ENCODE measurements around the gene ALG1. TPM values are rescaled to one million over a fixed set of nuclear protein-coding genes. Genes with fewer than 3 reads are reported as not detected.
"Not testable (repeated sequence)": the region's sequence is repeated elsewhere in the genome, so short reads cannot be mapped to it uniquely, and the experiment has no call there.

ALG1 gene
- total and polyA plus RNA-seq, 2 of the 13 experiments (the other 11 are each of a cell fraction or from before 2014, with no cell fraction given): 43.3 to 75.6 TPM

GRCh38 chr16:5134739-5135452, 63.3 kb downstream of the ALG1 start (continued):
- TF ChIP-seq BCL6 (CRISPR knock-in tag; IDR thresholded peaks at IDR 0.05): peak; percentile 81
- 0 out of 4 replicates have a peak, but pooled peaks of 1 of the 2 experiments have one; percentile 67 for TF ChIP-seq KLF16 (CRISPR knock-in tag; IDR thresholded peaks at IDR 0.05)
- TF ChIP-seq CEBPG (CRISPR knock-in tag; IDR thresholded peaks at IDR 0.05): peak; percentile 99
- TF ChIP-seq ZFY (CRISPR knock-in tag; IDR thresholded peaks at IDR 0.05): peak; percentile 71
- 0 out of 2 replicates have a peak, but pooled peaks have one; percentile 83 for TF ChIP-seq PRMT3 (CRISPR knock-in tag; IDR thresholded peaks at IDR 0.05; ENCODE audit: borderline replicate concordance, low read depth)
- TF ChIP-seq ZNF788 (CRISPR knock-in tag; IDR thresholded peaks at IDR 0.05; ENCODE audit: borderline replicate concordance): peak; percentile 92; the same call in 1 of the 2 replicates
- peak; percentile 73; the same call in 1 of the 2 replicates for TF ChIP-seq SAP130 (CRISPR knock-in tag; IDR thresholded peaks at IDR 0.05; ENCODE audit: low read depth)
- peak; percentile 61; the same call in 1 of the 2 replicates for TF ChIP-seq KDM5B (CRISPR knock-in tag; IDR thresholded peaks at IDR 0.05; ENCODE audit: borderline replicate concordance)
- TF ChIP-seq PRDM15 (CRISPR knock-in tag; IDR thresholded peaks at IDR 0.05): peak; percentile 42; the same call in 1 of the 2 replicates
- peak; percentile 41; the same call in 1 of the 2 replicates for TF ChIP-seq ZNF747 (CRISPR knock-in tag; IDR thresholded peaks at IDR 0.05; ENCODE audit: borderline replicate concordance)
- TF ChIP-seq CBX1 (IDR thresholded peaks at IDR 0.05; ENCODE audit: low read depth): peak; percentile 52
- 0 out of 2 replicates have a peak, but pooled peaks have one; percentile 42 for TF ChIP-seq NFKBIZ (CRISPR knock-in tag; IDR thresholded peaks at IDR 0.05)
- TF ChIP-seq KDM1A (CRISPR knock-in tag; IDR thresholded peaks at IDR 0.05): peak; percentile 88; the same call in 1 of the 2 replicates
- peak; percentile 83 for TF ChIP-seq BORCS8-MEF2B (CRISPR knock-in tag; IDR thresholded peaks at IDR 0.05)
- not testable (repeated sequence) for TF ChIP-seq HNF1A (IDR thresholded peaks at IDR 0.05; ENCODE audit: low read depth)
- TF ChIP-seq HNF1A (CRISPR knock-in tag; IDR thresholded peaks at IDR 0.05; ENCODE audit: borderline replicate concordance): 0 out of 2 replicates have a peak, but pooled peaks have one; percentile 48
- TF ChIP-seq KDM6A (CRISPR knock-in tag; IDR thresholded peaks at IDR 0.05; ENCODE audit: low read depth): peak; percentile 95
- peak; percentile 85; the same call in 1 of the 2 replicates for TF ChIP-seq RFXAP (CRISPR knock-in tag; IDR thresholded peaks at IDR 0.05; ENCODE audit: borderline replicate concordance)
- peak; percentile 79; the same call in 1 of the 2 replicates for TF ChIP-seq ZNF317 (CRISPR knock-in tag; IDR thresholded peaks at IDR 0.05)
- peak; percentile 81; the same call in 1 of the 2 replicates for TF ChIP-seq HOMEZ (CRISPR knock-in tag; IDR thresholded peaks at IDR 0.05; ENCODE audit: low read depth)
- peak; percentile 95 for TF ChIP-seq ZNF629 (CRISPR knock-in tag; conservative IDR thresholded peaks at IDR 0.05)
